GM12873 (cell line): ENCODE data around the gene PLRG1.

Experiments used
- TF ChIP-seq, protein P1 (sequence below): IDR thresholded peaks from 2 replicates; pipeline ENCODE4 v1.5.1; 2012; ENCODE audit warnings: low read depth, mild to moderate bottlenecking, moderate library complexity, low read length, control low read depth; ENCODE audit not compliant: insufficient read depth; ENCODE audit errors: missing control alignments

PLRG1 gene

DNA sequence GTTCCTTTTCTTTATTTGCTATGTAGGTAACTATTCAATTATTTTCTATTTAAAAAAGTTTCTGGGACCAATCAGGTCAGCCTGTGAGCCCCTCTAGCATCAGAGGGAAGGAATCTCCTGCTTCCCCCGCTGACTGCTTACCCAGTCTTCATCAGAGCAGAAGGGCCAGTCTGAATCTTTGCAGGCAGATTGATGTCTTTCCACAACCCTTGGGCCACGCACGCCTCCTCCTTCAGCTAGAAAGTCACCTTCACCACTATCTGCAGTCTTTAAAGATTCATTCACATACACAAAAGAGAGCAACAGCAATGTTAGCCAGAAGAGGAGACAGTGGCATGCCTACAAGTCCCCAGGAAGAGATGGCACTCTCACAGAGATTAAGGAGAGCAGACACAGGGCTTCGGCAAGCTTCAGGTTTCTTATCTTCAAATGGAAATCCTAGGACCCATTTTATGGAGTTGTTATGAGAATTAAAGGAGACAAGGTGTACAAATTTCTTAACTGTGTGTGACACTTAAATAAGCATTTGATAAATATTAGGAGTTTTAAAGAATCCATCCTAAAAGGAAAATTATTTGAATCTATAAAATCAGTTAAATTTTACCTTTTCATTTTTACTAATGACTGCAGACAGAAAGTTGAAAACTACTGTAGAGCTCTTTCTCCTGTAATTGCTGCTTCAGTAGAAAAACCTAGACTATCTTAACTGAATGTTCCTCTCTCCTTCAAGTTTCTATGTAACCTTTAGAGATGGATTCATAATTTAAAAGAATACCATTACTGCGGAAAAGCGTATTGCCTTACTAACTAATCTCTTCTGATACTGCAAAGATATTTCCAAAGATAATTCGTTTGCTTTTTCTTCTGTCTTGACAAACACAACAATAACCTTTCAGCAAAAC, 39.3 kb upstream of the PLRG1 start:
- TF ChIP-seq, protein P1, sequence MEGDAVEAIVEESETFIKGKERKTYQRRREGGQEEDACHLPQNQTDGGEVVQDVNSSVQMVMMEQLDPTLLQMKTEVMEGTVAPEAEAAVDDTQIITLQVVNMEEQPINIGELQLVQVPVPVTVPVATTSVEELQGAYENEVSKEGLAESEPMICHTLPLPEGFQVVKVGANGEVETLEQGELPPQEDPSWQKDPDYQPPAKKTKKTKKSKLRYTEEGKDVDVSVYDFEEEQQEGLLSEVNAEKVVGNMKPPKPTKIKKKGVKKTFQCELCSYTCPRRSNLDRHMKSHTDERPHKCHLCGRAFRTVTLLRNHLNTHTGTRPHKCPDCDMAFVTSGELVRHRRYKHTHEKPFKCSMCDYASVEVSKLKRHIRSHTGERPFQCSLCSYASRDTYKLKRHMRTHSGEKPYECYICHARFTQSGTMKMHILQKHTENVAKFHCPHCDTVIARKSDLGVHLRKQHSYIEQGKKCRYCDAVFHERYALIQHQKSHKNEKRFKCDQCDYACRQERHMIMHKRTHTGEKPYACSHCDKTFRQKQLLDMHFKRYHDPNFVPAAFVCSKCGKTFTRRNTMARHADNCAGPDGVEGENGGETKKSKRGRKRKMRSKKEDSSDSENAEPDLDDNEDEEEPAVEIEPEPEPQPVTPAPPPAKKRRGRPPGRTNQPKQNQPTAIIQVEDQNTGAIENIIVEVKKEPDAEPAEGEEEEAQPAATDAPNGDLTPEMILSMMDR = no peak

DNA sequence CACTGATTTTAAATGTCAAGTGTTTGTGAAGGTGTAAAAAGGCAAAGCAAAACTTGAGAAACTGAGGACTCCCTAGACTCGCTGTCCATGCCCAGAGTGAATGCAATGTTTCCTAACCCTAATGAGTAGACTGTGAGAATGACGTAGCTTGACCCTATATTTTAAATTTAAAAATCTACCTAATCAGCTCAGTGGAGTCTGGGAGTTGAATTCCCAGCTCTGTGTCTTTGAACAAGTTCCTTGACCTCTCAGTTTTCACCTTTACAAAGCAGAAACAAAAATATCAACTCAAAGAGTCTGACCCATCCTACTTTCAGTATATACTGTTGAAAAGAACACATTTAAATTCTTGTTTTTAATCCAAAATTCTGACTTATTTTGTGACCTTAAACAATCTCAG, 38.0 kb upstream of the PLRG1 start:
- TF ChIP-seq, protein P1 = no peak

DNA sequence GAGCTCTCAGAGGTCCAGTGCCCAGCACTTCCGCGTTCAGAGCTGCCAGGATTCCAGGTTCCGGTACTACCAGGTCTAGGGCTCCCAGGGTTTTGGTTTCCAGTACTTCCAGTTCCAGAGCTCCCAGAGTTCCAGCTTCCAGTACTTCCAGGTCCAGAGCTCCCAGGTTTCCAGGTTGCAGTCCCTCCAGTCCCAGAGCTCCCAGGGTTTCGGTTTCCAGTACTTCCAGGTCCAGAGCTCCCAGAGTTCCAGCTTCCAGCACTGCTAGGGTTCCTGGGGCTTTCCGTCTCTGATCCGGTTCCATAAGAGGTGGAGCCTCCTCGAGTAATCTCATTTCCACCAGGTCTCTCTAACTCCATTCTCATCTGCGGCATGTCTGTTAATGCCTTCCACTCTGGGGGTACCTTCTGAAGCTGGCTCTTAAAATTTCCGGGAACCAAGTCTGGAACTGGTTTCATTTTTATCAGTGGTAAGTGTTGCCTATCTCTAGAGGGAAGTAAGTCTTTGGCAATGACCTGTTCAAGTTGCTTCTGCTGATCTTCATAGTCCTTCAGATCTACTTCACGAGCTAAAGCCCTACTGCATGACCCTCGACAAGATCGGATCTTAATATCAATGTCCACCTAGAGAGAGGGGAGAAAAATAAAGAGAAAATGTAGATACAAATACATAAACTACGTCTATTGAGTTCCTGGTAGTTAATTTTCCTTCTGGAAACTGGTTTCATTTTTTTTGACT, 36.3 kb upstream of the PLRG1 start:
- TF ChIP-seq, protein P1 = no peak

DNA sequence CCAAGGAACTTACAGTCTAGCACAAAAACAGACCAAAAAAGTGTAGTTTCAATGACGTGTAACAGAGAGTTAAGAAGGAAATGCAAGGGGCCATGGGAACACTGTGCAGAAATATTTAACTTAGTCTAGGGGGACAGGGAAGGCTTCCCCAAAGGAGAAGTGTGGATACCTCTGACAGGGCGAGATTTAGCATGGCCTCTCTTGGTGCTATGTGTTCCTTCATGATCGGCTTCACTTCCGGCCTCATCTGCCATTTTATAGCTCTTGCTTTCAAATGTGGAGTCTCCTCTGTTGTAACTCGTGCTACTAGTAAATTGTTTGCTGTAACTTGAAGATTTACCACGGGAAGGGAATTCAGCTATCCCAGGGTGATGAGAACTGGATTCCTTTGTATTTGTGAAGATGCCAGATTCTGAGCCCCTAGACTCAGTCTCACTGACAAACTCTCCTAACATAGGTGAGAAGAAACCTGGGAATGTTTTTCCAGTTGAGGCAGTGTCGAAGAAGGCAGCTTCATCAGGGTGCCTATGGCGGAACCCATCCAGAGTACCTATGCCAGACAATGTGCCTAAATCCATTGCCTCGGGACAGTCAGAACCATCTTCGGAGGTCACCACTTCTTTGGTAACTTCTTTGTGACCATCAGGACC, 35.3 kb upstream of the PLRG1 start:
- TF ChIP-seq, protein P1 = no peak

DNA sequence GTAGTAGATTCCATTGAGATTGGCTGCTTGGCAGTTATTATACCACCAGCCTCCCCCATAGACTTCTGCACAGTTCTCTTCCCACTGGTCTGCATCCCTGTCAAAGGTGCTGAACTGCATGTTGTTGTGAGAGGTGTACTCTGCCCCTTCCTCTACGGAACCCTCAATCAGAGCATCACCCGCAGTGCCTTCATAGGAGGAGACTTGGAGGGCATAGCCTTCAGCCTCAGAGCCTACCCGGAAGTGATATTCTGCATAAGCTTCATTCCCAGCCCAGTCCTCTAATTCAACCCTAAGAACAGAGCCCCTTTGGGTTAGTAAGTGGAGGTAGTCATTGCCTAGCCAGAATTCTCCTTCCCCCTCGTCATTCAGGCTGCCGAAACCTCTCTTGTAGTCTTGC, 34.1 kb upstream of the PLRG1 start:
- TF ChIP-seq, protein P1 = no peak

DNA sequence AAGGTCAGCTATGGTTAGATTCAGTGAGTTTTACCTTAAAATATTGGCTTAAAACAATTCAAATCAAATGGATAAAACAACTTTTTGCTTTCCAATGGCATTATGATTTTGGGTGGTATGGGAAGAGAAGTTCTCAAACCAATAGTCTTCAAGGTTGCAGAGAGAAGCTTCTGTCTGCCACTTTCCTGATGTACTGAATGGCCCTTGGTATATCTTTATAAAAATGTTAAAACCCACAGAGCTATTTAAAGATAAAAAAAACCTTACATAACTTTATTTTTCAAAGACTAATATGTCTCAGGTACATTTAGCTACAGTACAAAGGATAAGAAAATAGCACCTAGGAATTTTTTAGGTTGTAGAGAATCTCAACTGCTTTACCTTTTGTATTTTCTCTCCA, 33.5 kb upstream of the PLRG1 start:
- TF ChIP-seq, protein P1 = no peak

DNA sequence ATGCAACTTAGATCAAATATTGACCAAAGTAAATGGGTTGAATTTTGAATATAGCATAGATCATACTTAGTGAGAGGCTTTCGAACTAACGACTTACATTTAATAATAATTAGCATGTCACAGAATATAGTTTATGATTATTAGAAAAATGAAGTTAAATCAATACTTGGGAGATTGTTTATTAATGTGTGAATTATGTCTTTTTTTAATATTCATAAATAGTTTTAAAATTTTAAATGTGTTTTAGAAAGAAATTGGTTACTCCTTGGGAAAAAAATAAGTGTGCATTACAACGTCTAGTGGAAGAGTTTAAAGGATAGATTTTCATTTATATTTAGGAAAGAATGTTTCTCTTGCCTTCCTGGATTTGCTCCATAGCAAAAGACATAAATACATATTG, 33.0 kb upstream of the PLRG1 start:
- TF ChIP-seq, protein P1 = no peak
